GM12891 (cell line): Measurements from ENCODE around the gene FBXL12.

Experiments used
- POLR2AphosphoS5 ChIP-seq: IDR thresholded peaks from 2 replicates; pipeline ENCODE4 v1.6.1; 2011; ENCODE audit warnings: low read depth, low read length, control low read depth
- TAF1 ChIP-seq: IDR thresholded peaks from 2 replicates; pipeline ENCODE4 v1.6.1; 2011; ENCODE audit warnings: low read depth, low read length, control low read depth

- TF ChIP-seq TAF1 (no peak), POLR2AphosphoS5 (no peak)
Observed at GRCh38 chr19:9856609-9857008, 37.7 kb upstream of the FBXL12 start.
